AG04449 (cell line): ENCODE data around the gene SRBD1.

Experiments used
- CTCF ChIA-PET: fragments of 350-600 bp; formaldehyde crosslinking; extraction: SDS; loops from one replicate; lab custom pipeline; 2021; ENCODE audit warnings: antibody characterized with exemption; lab: Yijun Ruan, JAX
- POLR2A ChIA-PET: fragments of 400-600, 350-600 bp; formaldehyde crosslinking; extraction: SDS; loops from one replicate; lab custom pipeline; 2020; ENCODE audit warnings: antibody characterized with exemption, inconsistent platforms; lab: Yijun Ruan, JAX
- DNase-seq: peaks from one replicate; pipeline ENCODE4 v3.0.0-alpha.2; 2010; ENCODE audit warnings: low read depth, low spot score
- H3K4me3 ChIP-seq: 2 replicates; pipeline ENCODE4 v1.5.1; 2011; ENCODE audit warnings: low read depth, mild to moderate bottlenecking, control low read depth, low read length
- CTCF ChIP-seq: IDR thresholded peaks from one replicate; pipeline ENCODE4 v1.5.1; 2011; ENCODE audit warnings: mild to moderate bottlenecking, moderate library complexity, low read length, control low read depth, inconsistent platforms; ENCODE audit not compliant: insufficient read depth; ENCODE audit errors: missing control alignments

The SRBD1 gene

GRCh38 chr2:45401431-45401922 lies 209.6 kb downstream of the SRBD1 start:
- DNase-seq, result no peak
- no peak overlapping the region for H3K4me3 ChIP-seq
- CTCF ChIA-PET, result no interaction called here
- POLR2A ChIA-PET, result no interaction called here
- TF ChIP-seq CTCF, result no peak

GRCh38 chr2:45399040-45399784 lies 211.9 kb downstream of the SRBD1 start:
- no peak overlapping the region for H3K4me3 ChIP-seq
- ChIA-PET CTCF (no interaction called here), POLR2A (no interaction called here)
- no peak for TF ChIP-seq CTCF
- DNase-seq, result no peak

GRCh38 chr2:45397292-45397691 lies 213.8 kb downstream of the SRBD1 start:
- POLR2A ChIA-PET, result no interaction called here
- TF ChIP-seq CTCF, result no peak
- no peak for DNase-seq
- H3K4me3 ChIP-seq, result no peak overlapping the region
- CTCF ChIA-PET, result no interaction called here

GRCh38 chr2:45396671-45397070 lies 214.4 kb downstream of the SRBD1 start:
- no peak for TF ChIP-seq CTCF
- ChIA-PET POLR2A (no interaction called here), CTCF (no interaction called here)
- no peak overlapping the region for H3K4me3 ChIP-seq
- no peak for DNase-seq

- no peak for TF ChIP-seq CTCF
- POLR2A ChIA-PET, result no interaction called here
- CTCF ChIA-PET, result no interaction called here
- H3K4me3 ChIP-seq, result no peak overlapping the region
- no peak for DNase-seq
Observed at GRCh38 chr2:45394842-45395241, 216.2 kb downstream of the SRBD1 start.

- DNase-seq, result no peak
- ChIA-PET POLR2A (no interaction called here), CTCF (no interaction called here)
- no peak for TF ChIP-seq CTCF
- no peak overlapping the region for H3K4me3 ChIP-seq
Observed at GRCh38 chr2:45394216-45394615, 216.9 kb downstream of the SRBD1 start.
